Motor neuron (in vitro differentiated cells): ENCODE data around the gene USP37. TPM values are rescaled to one million over a fixed set of nuclear protein-coding genes. Genes with fewer than 3 reads are reported as not detected.

ENCODE experiments used
- ATAC-seq, 8 experiments: fragments of 200-7000 bp; cut with Tn5 transposase; replicated peaks in 6 of 8; 2 replicates each; pipeline ENCODE4 v1.8.0; 2021; ENCODE audit warnings: mild to moderate bottlenecking in 8 of 8, moderate library complexity in 8 of 8
- H3K27ac ChIP-seq, 2 donors: fragments of 250-450 bp; sonication (Bioruptor Pico); 2 replicates each; pipeline ENCODE4 v1.9.0; 2021; ENCODE audit warnings: antibody characterized with exemption in 2 of 2, mild to moderate bottlenecking in 2 of 2, moderate library complexity in 1 of 2
- H3K4me1 ChIP-seq, 2 donors: fragments of 250-450 bp; sonication (Bioruptor Pico); replicated peaks in 1 of 2; 2 replicates each; pipeline ENCODE4 v1.6.1; 2021; ENCODE audit warnings: antibody characterized with exemption in 2 of 2, mild to moderate bottlenecking in 2 of 2, moderate library complexity in 1 of 2
- H3K4me3 ChIP-seq, 5 donors: fragments of 250-450 bp; sonication (Bioruptor Pico); 2 replicates each; pipeline ENCODE4 v1.9.0; 2021; ENCODE audit warnings: antibody characterized with exemption in 5 of 5, mild to moderate bottlenecking in 5 of 5, moderate library complexity in 4 of 5
- WGBS, 10 experiments: fragments of 450-650 bp; shearing (Covaris generic); methylation state at CpG; one replicate each; pipeline ENCODE4 v1.0.0; 2022; 5-methylcytosine and 5-hydroxymethylcytosine counted together
- in situ Hi-C, 9 experiments: fragments of 400-800 bp; cut with MboI; loops; one replicate each; pipeline ENCODE4 v1.15.0; 2021; ENCODE audit warnings: low sequenced_read_pairs in 9 of 9, low pct_unique_long_range_greater_than_20kb in 2 of 9; ENCODE audit not compliant: unreplicated experiment in 9 of 9
- total RNA-seq, 8 experiments: library from RNA; unstranded; fragments of 300-600 nt; gene quantifications; 2 replicates each; pipeline versions ENCODE4 v1.2.3 to v1.2.4, GENCODE V29; 2022

USP37 gene
- total RNA-seq, 8 experiments from 2014 or later: 5.0 to 20.7 (median 14.3) TPM

GRCh38 chr2:218407717-218408116, 160.4 kb downstream of the USP37 start:
- no peak overlapping the region for H3K4me3 ChIP-seq
- no peak overlapping the region for H3K27ac ChIP-seq
- no peak for ATAC-seq
- peaks cover 21 to 23% of the 10 kb centered on the region in 2 donors for H3K4me1 ChIP-seq
- WGBS, 10 experiments: 30 to 100% (median 81%) methylated on average over 1 to 6 of the region's 8 CpGs
- in situ Hi-C loops: loop anchor here in 1 of 9 experiments (10.0 to 25.0 kb wide), 2 partner anchors 57 to 230 kb away; no protein-coding TSS in a partner anchor

GRCh38 chr2:218406949-218407618, 161.1 kb downstream of the USP37 start:
- ATAC-seq: peak in 6 of 8 experiments; percentile 1 to 47 (median 25)
- H3K4me1 ChIP-seq: peaks cover 21 to 23% of the 10 kb centered on the region in 2 donors
- WGBS, 10 experiments: 0 to 68% (median 1%) methylated on average over 1 to 8 of the region's 13 CpGs; no CpG with 5 or more reads in 3 of the 10 experiments
- H3K27ac ChIP-seq: peak overlapping the region; percentile 81 to 91
- in situ Hi-C loops: loop anchor here in 1 of 9 experiments (10.0 to 25.0 kb wide), 2 partner anchors 58 to 230 kb away; no protein-coding TSS in a partner anchor
- H3K4me3 ChIP-seq: peak overlapping the region; percentile 34 to 59 (median 42)

- peaks cover 22 to 26% of the 10 kb centered on the region in 2 donors for H3K4me1 ChIP-seq
- WGBS, 10 experiments: 0 to 10% (median 6%) methylated on average over 3 to 9 of the region's 56 CpGs; no CpG with 5 or more reads in 7 of the 10 experiments
- H3K27ac ChIP-seq: peak overlapping the region; percentile 81 to 91
- peak; percentile 68 to 91 (median 88) for ATAC-seq
- H3K4me3 ChIP-seq: peak overlapping the region; percentile 34 to 59 (median 42)
- in situ Hi-C loops: loop anchor here in 1 of 9 experiments (10.0 to 25.0 kb wide), 2 partner anchors 58 to 231 kb away; no protein-coding TSS in a partner anchor
Observed at GRCh38 chr2:218406209-218406948, 161.8 kb downstream of the USP37 start.

GRCh38 chr2:218405746-218406208, 162.4 kb downstream of the USP37 start:
- H3K27ac ChIP-seq: peak overlapping the region; percentile 47 to 78
- peak overlapping the region; percentile 34 to 59 (median 42) for H3K4me3 ChIP-seq
- peaks cover 27 to 31% of the 10 kb centered on the region in 2 donors for H3K4me1 ChIP-seq
- 15 to 20% methylated on average over 1 to 8 of the region's 15 CpGs; no CpG with 5 or more reads in 8 of the 10 experiments for WGBS, 10 experiments
- in situ Hi-C loops: loop anchor here in 1 of 9 experiments (10.0 to 25.0 kb wide), 2 partner anchors 59 to 232 kb away; no protein-coding TSS in a partner anchor
- peak in 5 of 8 experiments; percentile 0 to 2 (median 0) for ATAC-seq

- peaks cover 27 to 31% of the 10 kb centered on the region in 2 donors for H3K4me1 ChIP-seq
- no peak for ATAC-seq
- in situ Hi-C loops: loop anchor here in 1 of 9 experiments (10.0 to 25.0 kb wide), 2 partner anchors 60 to 232 kb away; no protein-coding TSS in a partner anchor
- H3K27ac ChIP-seq: peak overlapping the region; percentile 47 to 78
- 17 to 100% (median 70%) methylated on average over 1 to 2 of the region's 8 CpGs; no CpG with 5 or more reads in 6 of the 10 experiments for WGBS, 10 experiments
- peak overlapping the region in 4 of 5 donors; percentile 34 to 42 (median 40) for H3K4me3 ChIP-seq
Observed at GRCh38 chr2:218405086-218405745, 162.9 kb downstream of the USP37 start.

- whole genome bisulfite sequencing, 10 experiments: 95 to 100% (median 95%) methylated on average over 1 to 4 of the region's 16 CpGs; no CpG with 5 or more reads in 7 of the 10 experiments
- ATAC-seq: no peak
- no peak overlapping the region for H3K4me3 ChIP-seq
- in situ Hi-C loops: loop anchor here in 1 of 9 experiments (10.0 to 25.0 kb wide), 2 partner anchors 60 to 233 kb away; no protein-coding TSS in a partner anchor
- peak overlapping the region in 1 of 2 donors; percentile 78 for H3K27ac ChIP-seq
- H3K4me1 ChIP-seq: peaks cover 27 to 31% of the 10 kb centered on the region in 2 donors
Observed at GRCh38 chr2:218404351-218405085, 163.6 kb downstream of the USP37 start.

- 67 to 100% (median 93%) methylated on average over 1 to 6 of the region's 7 CpGs; no CpG with 5 or more reads in 4 of the 10 experiments for WGBS, 10 experiments
- in situ Hi-C loops: loop anchor here in 1 of 9 experiments (10.0 to 25.0 kb wide), 2 partner anchors 61 to 233 kb away; no protein-coding TSS in a partner anchor
- H3K4me1 ChIP-seq: peaks cover 27 to 31% of the 10 kb centered on the region in 2 donors
- no peak for ATAC-seq
- H3K27ac ChIP-seq: no peak overlapping the region
- no peak overlapping the region for H3K4me3 ChIP-seq
Observed at GRCh38 chr2:218403810-218404209, 164.3 kb downstream of the USP37 start.

- in situ Hi-C loops: loop anchor here in 1 of 9 experiments (10.0 to 25.0 kb wide), 2 partner anchors 62 to 234 kb away; no protein-coding TSS in a partner anchor
- ATAC-seq: no peak
- H3K4me3 ChIP-seq: no peak overlapping the region
- no peak overlapping the region for H3K27ac ChIP-seq
- WGBS, 10 experiments: 90 to 100% methylated on average over 2 to 4 of the region's 26 CpGs; no CpG with 5 or more reads in 8 of the 10 experiments
- peaks cover 27 to 40% of the 10 kb centered on the region in 2 donors for H3K4me1 ChIP-seq
Observed at GRCh38 chr2:218402911-218403411, 165.2 kb downstream of the USP37 start.

- no peak overlapping the region for H3K27ac ChIP-seq
- ATAC-seq: no peak
- H3K4me1 ChIP-seq: peaks cover 27 to 42% of the 10 kb centered on the region in 2 donors
- WGBS, 10 experiments: 82 to 100% methylated on average over 2 to 3 of the region's 8 CpGs; no CpG with 5 or more reads in 8 of the 10 experiments
- in situ Hi-C loops: loop anchor here in 1 of 9 experiments (10.0 to 25.0 kb wide), 2 partner anchors 62 to 235 kb away; no protein-coding TSS in a partner anchor
- no peak overlapping the region for H3K4me3 ChIP-seq
Observed at GRCh38 chr2:218402491-218402901, 165.7 kb downstream of the USP37 start.

- peaks cover 21 to 42% of the 10 kb centered on the region in 2 donors for H3K4me1 ChIP-seq
- ATAC-seq: no peak
Observed at GRCh38 chr2:218401890-218402289, 166.3 kb downstream of the USP37 start.

More at GRCh38 chr2:218401890-218402289, 166.3 kb downstream of the USP37 start:
- H3K27ac ChIP-seq: no peak overlapping the region
- in situ Hi-C loops: loop anchor here in 1 of 9 experiments (10.0 to 25.0 kb wide), 2 partner anchors 63 to 235 kb away; no protein-coding TSS in a partner anchor
- 80% methylated on average over 1 to 3 of the region's 9 CpGs; no CpG with 5 or more reads in 8 of the 10 experiments for WGBS, 10 experiments
- H3K4me3 ChIP-seq: no peak overlapping the region
